OCI-LY7 (cell line): ENCODE measurements around the gene GLIPR1L1. TPM values are rescaled to one million over a fixed set of nuclear protein-coding genes. Genes with fewer than 3 reads are reported as not detected.

Experiments
- BruUV-seq: library from RNA; stranded (reverse); fragments of 400-500 nt; replicated peaks from 2 replicates; lab custom pipeline; 2021; lab: Mats Ljungman, UMichigan
- CTCF ChIA-PET: fragments of 300-600 bp; sonication (Branson Sonifier 250); formaldehyde crosslinking; loops from one replicate; lab custom pipeline; 2022; ENCODE audit warnings: antibody characterized with exemption; ENCODE audit not compliant: unreplicated experiment; lab: Charles Lee
- POLR2A ChIA-PET: fragments of 300-600 bp; sonication (Branson Sonifier 250); formaldehyde crosslinking; loops from one replicate; lab custom pipeline; 2022; ENCODE audit warnings: antibody characterized with exemption; lab: Charles Lee
- DNase-seq: peaks from one replicate; pipeline ENCODE4 v3.0.0-alpha.2; 2015; ENCODE audit warnings: low spot score
- H2AFZ ChIP-seq: fragments of 200-600 bp; sonication (generic), shearing (Covaris generic); 2 replicates; pipeline ENCODE4 v1.6.1; 2014; ENCODE audit warnings: mild to moderate bottlenecking, antibody characterized with exemption, low read length, moderate library complexity
- H3K27ac ChIP-seq: fragments of 200-600 bp; sonication (generic); 2 replicates; pipeline ENCODE4 v1.5.1; 2014; ENCODE audit warnings: mixed run types, low read depth, mild to moderate bottlenecking, moderate library complexity, low read length, inconsistent platforms; ENCODE audit not compliant: poor library complexity, severe bottlenecking
- H3K36me3 ChIP-seq: fragments of 200-600 bp; sonication (generic); 2 replicates; pipeline ENCODE4 v1.6.1; 2014; ENCODE audit warnings: mild to moderate bottlenecking, antibody characterized with exemption, low read length, moderate library complexity, mixed read lengths; ENCODE audit not compliant: insufficient read depth
- H3K4me1 ChIP-seq: fragments of 200-600 bp; sonication (generic); 2 replicates; pipeline ENCODE4 v1.5.1; 2014; ENCODE audit warnings: mild to moderate bottlenecking, low read length; ENCODE audit not compliant: insufficient read depth, poor library complexity, severe bottlenecking
- H3K4me2 ChIP-seq: fragments of 200-600 bp; sonication (generic); 2 replicates; pipeline ENCODE4 v1.6.1; 2014; ENCODE audit warnings: mild to moderate bottlenecking, low read length
- H3K4me3 ChIP-seq: fragments of 200-600 bp; sonication (generic); 2 replicates; pipeline ENCODE4 v1.5.1; 2014; ENCODE audit warnings: mild to moderate bottlenecking, low read depth, low read length; ENCODE audit not compliant: poor library complexity, severe bottlenecking
- H3K79me2 ChIP-seq: fragments of 200-600 bp; sonication (generic); 2 replicates; pipeline ENCODE4 v1.6.1; 2016; ENCODE audit warnings: low read depth, mild to moderate bottlenecking, low read length, moderate library complexity, mixed read lengths; ENCODE audit not compliant: insufficient read depth
- H3K9me2 ChIP-seq: fragments of 200-600 bp; sonication (generic); 2 replicates; pipeline ENCODE4 v1.6.1; 2016; ENCODE audit warnings: mild to moderate bottlenecking, low read length, mixed read lengths; ENCODE audit not compliant: insufficient read depth
- H3K9me3 ChIP-seq: fragments of 200-600 bp; sonication (generic); 2 replicates; pipeline ENCODE4 v1.6.1; 2014; ENCODE audit warnings: mild to moderate bottlenecking, mixed run types, low read length, mixed read lengths
- H4K20me1 ChIP-seq: fragments of 200-600 bp; sonication (generic); 2 replicates; pipeline ENCODE4 v1.6.1; 2014; ENCODE audit warnings: mild to moderate bottlenecking, antibody characterized with exemption, low read length, moderate library complexity, mixed read lengths; ENCODE audit not compliant: insufficient read depth
- CTCF ChIP-seq: fragments of 200-600 bp; sonication (generic); conservative IDR thresholded peaks from 2 replicates; pipeline ENCODE4 v1.5.1; 2014; ENCODE audit warnings: mild to moderate bottlenecking, antibody characterized with exemption, low read length, moderate library complexity, mixed read lengths
- EZH2phosphoT487 ChIP-seq: fragments of 200-600 bp; sonication (generic); IDR thresholded peaks from 2 replicates; pipeline ENCODE4 v1.6.1; 2018; ENCODE audit warnings: low read depth, borderline replicate concordance, mild to moderate bottlenecking, mixed run types, antibody characterized with exemption, low read length, moderate library complexity, mixed read lengths
- intact Hi-C: fragments of 100-400 bp; cut with micrococcal nuclease; formaldehyde crosslinking; loops from one replicate; pipeline ENCODE4 v1.10.0; 2022; ENCODE audit not compliant: unreplicated experiment
- total RNA-seq, 2 experiments: library from RNA; depleted of rRNA in 1 of 2; stranded (reverse); fragments of >200 nt in 1 of 2; shearing (Covaris generic) in 1 of 2; gene quantifications; 2 replicates each; pipeline ENCODE4 v1.2.3, GENCODE V29; 2014 to 2022

Gene GLIPR1L1
- total RNA-seq, 2 experiments from 2014 or later = not detected

GRCh38 chr12:75390899-75391538 is 56.5 kb downstream of the GLIPR1L1 start, which contains the start of gene GLIPR1L2:
GLIPR1L2 (plus strand) TSS chr12:75391089; CDS start chr12:75391117, 28 bp downstream.
- Histone ChIP-seq H3K9me2 (no peaks in the 10 kb centered on the region), H3K79me2 (no peaks in the 10 kb centered on the region), H3K9me3 (no peaks in the 10 kb centered on the region), H3K36me3 (no peaks in the 10 kb centered on the region), H3K27ac (no peak within 1 kb of the TSS), H3K4me3 (no peak within 1 kb of the TSS), H3K4me1 (no peaks in the 10 kb centered on the region), H2AFZ (0 out of 2 replicates have a peak within 1 kb of the TSS, but pooled peaks have one; percentile 37), H4K20me1 (no peaks in the 10 kb centered on the region), H3K4me2 (peak within 1 kb of the TSS; percentile 50; the same call in 1 of the 2 replicates)
- BruUV-seq = no TSS peak
- DNase-seq = peak; percentile 5
- peak; percentile 62 for TF ChIP-seq CTCF
- TF ChIP-seq EZH2phosphoT487 = no peak
- intact Hi-C loops = no loop called here
- CTCF ChIA-PET = no interaction called here
- POLR2A ChIA-PET = interaction anchor here (0.6 kb wide), 1 partner anchor 15 kb away, joined by 4 read pairs; no protein-coding TSS in a partner anchor

GRCh38 chr12:75404231-75404630 is 69.8 kb downstream of the GLIPR1L1 start:
- no peaks in the 10 kb centered on the region for H3K4me1 ChIP-seq
- no peak overlapping the region for H2AFZ ChIP-seq
- no peaks in the 10 kb centered on the region for H4K20me1 ChIP-seq
- no peak for DNase-seq
- H3K9me2 ChIP-seq = no peaks in the 10 kb centered on the region
- H3K4me3 ChIP-seq = no peak overlapping the region
- ChIA-PET POLR2A (interaction anchor here (0.8 to 1.2 kb wide), 2 partner anchors 12 to 167 kb away, joined by 4 to 5 read pairs; no protein-coding TSS in a partner anchor), CTCF (no interaction called here)
- BruUV-seq = no TSS peak
- no peaks in the 10 kb centered on the region for H3K9me3 ChIP-seq
- intact Hi-C loops = no loop called here
- H3K36me3 ChIP-seq = no peaks in the 10 kb centered on the region
- no peaks in the 10 kb centered on the region for H3K79me2 ChIP-seq
- no peak for TF ChIP-seq CTCF
- TF ChIP-seq EZH2phosphoT487 = no peak
- H3K4me2 ChIP-seq = no peak overlapping the region
- H3K27ac ChIP-seq = no peak overlapping the region

GRCh38 chr12:75407683-75408082 is 73.2 kb downstream of the GLIPR1L1 start:
- Histone ChIP-seq H3K4me3 (no peak overlapping the region), H4K20me1 (no peaks in the 10 kb centered on the region), H3K9me3 (no peaks in the 10 kb centered on the region), H2AFZ (no peak overlapping the region), H3K27ac (no peak overlapping the region), H3K9me2 (no peaks in the 10 kb centered on the region), H3K36me3 (no peaks in the 10 kb centered on the region), H3K4me1 (no peaks in the 10 kb centered on the region), H3K79me2 (no peaks in the 10 kb centered on the region), H3K4me2 (no peak overlapping the region)
- no peak for TF ChIP-seq CTCF
- no peak for TF ChIP-seq EZH2phosphoT487
- CTCF ChIA-PET = no interaction called here
- DNase-seq = no peak
- POLR2A ChIA-PET = interaction anchor here (0.6 to 1.1 kb wide), 3 partner anchors 9 to 758 kb away, joined by 3 to 4 read pairs (median 3); no protein-coding TSS in a partner anchor
- no TSS peak for BruUV-seq
- intact Hi-C loops = no loop called here
